Mammary epithelial cell (primary cell): ENCODE measurements around the gene KRT3.

Experiments used
- EZH2 ChIP-seq: IDR thresholded peaks from 2 replicates; pipeline ENCODE4 v1.6.1; 2012; ENCODE audit warnings: low read length, inconsistent platforms, borderline replicate concordance
- TF ChIP-seq, protein P1 (sequence below), 2 donors: IDR thresholded peaks in 1 of 2; conservative IDR thresholded peaks in 1 of 2; 2 replicates each; pipeline ENCODE4 v1.5.1; 2011 to 2012; ENCODE audit warnings: inconsistent platforms in 2 of 2, low read length in 2 of 2, mild to moderate bottlenecking in 2 of 2, control low read depth in 1 of 2, low read depth in 1 of 2; ENCODE audit not compliant: insufficient read depth in 1 of 2; ENCODE audit errors: extremely low read depth in 1 of 2

DNA sequence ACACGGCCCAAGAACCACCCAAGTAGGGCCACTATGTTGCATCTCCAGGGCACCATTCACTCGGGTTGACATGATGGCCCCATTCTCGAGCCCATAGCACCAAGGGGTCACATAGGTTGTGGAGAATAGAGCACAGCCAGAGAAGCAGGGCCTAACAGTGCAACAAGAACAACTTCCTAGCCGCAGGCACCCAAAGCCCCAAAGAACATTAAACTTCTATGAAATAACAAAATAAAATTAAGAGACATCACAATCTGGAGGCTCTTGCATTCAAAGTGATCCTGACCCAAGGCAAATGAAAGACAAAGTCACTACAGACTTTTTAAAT lies 16.1 kb upstream of the KRT3 start:
- TF ChIP-seq, protein P1, sequence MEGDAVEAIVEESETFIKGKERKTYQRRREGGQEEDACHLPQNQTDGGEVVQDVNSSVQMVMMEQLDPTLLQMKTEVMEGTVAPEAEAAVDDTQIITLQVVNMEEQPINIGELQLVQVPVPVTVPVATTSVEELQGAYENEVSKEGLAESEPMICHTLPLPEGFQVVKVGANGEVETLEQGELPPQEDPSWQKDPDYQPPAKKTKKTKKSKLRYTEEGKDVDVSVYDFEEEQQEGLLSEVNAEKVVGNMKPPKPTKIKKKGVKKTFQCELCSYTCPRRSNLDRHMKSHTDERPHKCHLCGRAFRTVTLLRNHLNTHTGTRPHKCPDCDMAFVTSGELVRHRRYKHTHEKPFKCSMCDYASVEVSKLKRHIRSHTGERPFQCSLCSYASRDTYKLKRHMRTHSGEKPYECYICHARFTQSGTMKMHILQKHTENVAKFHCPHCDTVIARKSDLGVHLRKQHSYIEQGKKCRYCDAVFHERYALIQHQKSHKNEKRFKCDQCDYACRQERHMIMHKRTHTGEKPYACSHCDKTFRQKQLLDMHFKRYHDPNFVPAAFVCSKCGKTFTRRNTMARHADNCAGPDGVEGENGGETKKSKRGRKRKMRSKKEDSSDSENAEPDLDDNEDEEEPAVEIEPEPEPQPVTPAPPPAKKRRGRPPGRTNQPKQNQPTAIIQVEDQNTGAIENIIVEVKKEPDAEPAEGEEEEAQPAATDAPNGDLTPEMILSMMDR (conservative IDR thresholded peaks at IDR 0.05 in 1 of 2, IDR thresholded peaks at IDR 0.05 in 1 of 2; ENCODE audit: extremely low read depth in 1 of 2, insufficient read depth in 1 of 2, low read depth in 1 of 2, low read length in 2 of 2), result no peak
- no peak for TF ChIP-seq EZH2
